ENCODE measurements around the gene KCNE5. TPM values are rescaled to one million over a fixed set of nuclear protein-coding genes. Genes with fewer than 3 reads are reported as not detected.
"Not testable (repeated sequence)": the region's sequence is repeated elsewhere in the genome, so short reads cannot be mapped to it uniquely, and the experiment has no call there.

KCNE5 gene
- total RNA-seq (1 to 10 TPM; 4.3 to 9.1 TPM), polyA plus RNA-seq (ENCODE audit: insufficient read length in 2 of 2) (10 to 100 TPM; 45.5 to 67.8 TPM)
- long read RNA-seq, donor 1, transcript KCNE5-201 (1 exons, 1,473 nt), result major isoform, 41 of 41 reads
- long read RNA-seq, donor 1, partial matches to known transcripts, result 0 of 41 reads
- long read RNA-seq, donor 1, other reads (novel, unspliced or antisense), result 0 of 41 reads
- long read RNA-seq, donor 2, transcript KCNE5-201 (1 exons, 1,473 nt), result major isoform, 53 of 53 reads
- long read RNA-seq, donor 2, partial matches to known transcripts, result 0 of 53 reads
- long read RNA-seq, donor 2, other reads (novel, unspliced or antisense), result 0 of 53 reads
- long read RNA-seq, donor 3, transcript KCNE5-201 (1 exons, 1,473 nt), result major isoform, 33 of 33 reads
- long read RNA-seq, donor 3, partial matches to known transcripts, result 0 of 33 reads
- long read RNA-seq, donor 3, other reads (novel, unspliced or antisense), result 0 of 33 reads
- long read RNA-seq, donor 4, transcript KCNE5-201 (1 exons, 1,473 nt), result major isoform, 9 of 9 reads
- long read RNA-seq, donor 4, partial matches to known transcripts, result 0 of 9 reads
- long read RNA-seq, donor 4, other reads (novel, unspliced or antisense), result 0 of 9 reads

GRCh38 chrX:109624641-109625616 is at the start of gene KCNE5:
Gene KCNE5, minus strand, starts transcription at chrX:109625172. Its CDS starts 152 bp downstream, at chrX:109625020.
- H3K27me3 ChIP-seq (ENCODE audit: control insufficient read depth, insufficient read depth, low read length), result peaks cover 10% of the 10 kb centered on the region
- no peak within 1 kb of the TSS for H3K4me3 ChIP-seq (ENCODE audit: low read depth, low read length)
- H3K36me3 ChIP-seq (ENCODE audit: control insufficient read depth, insufficient read depth, low read length), result no peaks in the 10 kb centered on the region
- peak in 3 of 6 donors; percentile 35 to 76 (median 71) for DNase-seq (ENCODE audit: low read depth in 4 of 6, low spot score in 6 of 6)
- no peaks in the 10 kb centered on the region for H3K9me3 ChIP-seq (ENCODE audit: control insufficient read depth, insufficient read depth, low read length)
- peaks cover 15% of the 10 kb centered on the region for H3K4me1 ChIP-seq (ENCODE audit: control insufficient read depth, insufficient read depth, low read length)
- peak within 1 kb of the TSS; percentile 35 for H3K27ac ChIP-seq (ENCODE audit: low read depth, low read length)
- 27% methylated on average over 64 of the region's 79 CpGs for WGBS (ENCODE audit: insufficient coverage)

- no peaks in the 10 kb centered on the region for H3K4me1 ChIP-seq (ENCODE audit: control insufficient read depth, insufficient read depth, low read length)
- no peak for DNase-seq (ENCODE audit: low read depth in 4 of 6, low spot score in 6 of 6)
- H3K27ac ChIP-seq (ENCODE audit: low read depth, low read length), result no peak overlapping the region
- H3K36me3 ChIP-seq (ENCODE audit: control insufficient read depth, insufficient read depth, low read length), result peaks cover 4% of the 10 kb centered on the region
- peaks cover 3% of the 10 kb centered on the region for H3K27me3 ChIP-seq (ENCODE audit: control insufficient read depth, insufficient read depth, low read length)
- no peaks in the 10 kb centered on the region for H3K9me3 ChIP-seq (ENCODE audit: control insufficient read depth, insufficient read depth, low read length)
- H3K4me3 ChIP-seq (ENCODE audit: low read depth, low read length), result no peak overlapping the region
Measured at GRCh38 chrX:109672239-109672638, 47.3 kb upstream of the KCNE5 start.

GRCh38 chrX:109671170-109671569 is 46.2 kb upstream of the KCNE5 start:
- H3K27me3 ChIP-seq (ENCODE audit: control insufficient read depth, insufficient read depth, low read length); DNase-seq (ENCODE audit: low read depth in 4 of 6, low spot score in 6 of 6): not testable (repeated sequence)
- 95% methylated on average over 29 of the region's 29 CpGs for WGBS (ENCODE audit: insufficient coverage)

GRCh38 chrX:109667986-109668385 is 43.0 kb upstream of the KCNE5 start:
- no peaks in the 10 kb centered on the region for H3K9me3 ChIP-seq (ENCODE audit: control insufficient read depth, insufficient read depth, low read length)
- no peak for DNase-seq (ENCODE audit: low read depth in 4 of 6, low spot score in 6 of 6)
- peaks cover 4% of the 10 kb centered on the region for H3K36me3 ChIP-seq (ENCODE audit: control insufficient read depth, insufficient read depth, low read length)
- no peaks in the 10 kb centered on the region for H3K4me1 ChIP-seq (ENCODE audit: control insufficient read depth, insufficient read depth, low read length)
- no peak overlapping the region for H3K27ac ChIP-seq (ENCODE audit: low read depth, low read length)
- no peak overlapping the region for H3K4me3 ChIP-seq (ENCODE audit: low read depth, low read length)
- 93% methylated on average over 2 of the region's 5 CpGs for WGBS (ENCODE audit: insufficient coverage)
- H3K27me3 ChIP-seq (ENCODE audit: control insufficient read depth, insufficient read depth, low read length), result peaks cover 6% of the 10 kb centered on the region

More at GRCh38 chrX:109671170-109671569, 46.2 kb upstream of the KCNE5 start:
- not testable (repeated sequence) for H3K4me1 ChIP-seq (ENCODE audit: control insufficient read depth, insufficient read depth, low read length); H3K9me3 ChIP-seq (ENCODE audit: control insufficient read depth, insufficient read depth, low read length); H3K4me3 ChIP-seq (ENCODE audit: low read depth, low read length); H3K36me3 ChIP-seq (ENCODE audit: control insufficient read depth, insufficient read depth, low read length); H3K27ac ChIP-seq (ENCODE audit: low read depth, low read length)

GRCh38 chrX:109660435-109661143 is 35.6 kb upstream of the KCNE5 start:
- no peaks in the 10 kb centered on the region for H3K9me3 ChIP-seq (ENCODE audit: control insufficient read depth, insufficient read depth, low read length)
- no peak for DNase-seq (ENCODE audit: low read depth in 4 of 6, low spot score in 6 of 6)
- no peak overlapping the region for H3K4me3 ChIP-seq (ENCODE audit: low read depth, low read length)
- no peak overlapping the region for H3K27ac ChIP-seq (ENCODE audit: low read depth, low read length)
- H3K4me1 ChIP-seq (ENCODE audit: control insufficient read depth, insufficient read depth, low read length), result no peaks in the 10 kb centered on the region
- WGBS (ENCODE audit: insufficient coverage), result no CpG with 5 or more reads among the region's 2 CpGs
- peaks cover 4% of the 10 kb centered on the region for H3K27me3 ChIP-seq (ENCODE audit: control insufficient read depth, insufficient read depth, low read length)
- no peaks in the 10 kb centered on the region for H3K36me3 ChIP-seq (ENCODE audit: control insufficient read depth, insufficient read depth, low read length)

GRCh38 chrX:109658391-109658790 is 33.4 kb upstream of the KCNE5 start:
- Histone ChIP-seq H3K4me1 (ENCODE audit: control insufficient read depth, insufficient read depth, low read length) (no peaks in the 10 kb centered on the region), H3K27ac (ENCODE audit: low read depth, low read length) (no peak overlapping the region), H3K36me3 (ENCODE audit: control insufficient read depth, insufficient read depth, low read length) (no peaks in the 10 kb centered on the region), H3K9me3 (ENCODE audit: control insufficient read depth, insufficient read depth, low read length) (no peaks in the 10 kb centered on the region), H3K4me3 (ENCODE audit: low read depth, low read length) (no peak overlapping the region), H3K27me3 (ENCODE audit: control insufficient read depth, insufficient read depth, low read length) (no peaks in the 10 kb centered on the region)
- DNase-seq (ENCODE audit: low read depth in 4 of 6, low spot score in 6 of 6), result no peak
- WGBS (ENCODE audit: insufficient coverage), result 100% methylated on average over 1 of the region's 1 CpG

GRCh38 chrX:109657364-109657763 is 32.4 kb upstream of the KCNE5 start:
- H3K36me3 ChIP-seq (ENCODE audit: control insufficient read depth, insufficient read depth, low read length); H3K4me3 ChIP-seq (ENCODE audit: low read depth, low read length); H3K27ac ChIP-seq (ENCODE audit: low read depth, low read length); H3K9me3 ChIP-seq (ENCODE audit: control insufficient read depth, insufficient read depth, low read length); DNase-seq (ENCODE audit: low read depth in 4 of 6, low spot score in 6 of 6); H3K27me3 ChIP-seq (ENCODE audit: control insufficient read depth, insufficient read depth, low read length); H3K4me1 ChIP-seq (ENCODE audit: control insufficient read depth, insufficient read depth, low read length): not testable (repeated sequence)
- WGBS (ENCODE audit: insufficient coverage), result no CpG with 5 or more reads among the region's 4 CpGs

GRCh38 chrX:109656774-109657173 is 31.8 kb upstream of the KCNE5 start:
- H3K4me3 ChIP-seq (ENCODE audit: low read depth, low read length), result no peak overlapping the region
- WGBS (ENCODE audit: insufficient coverage), result no CpG with 5 or more reads among the region's 4 CpGs

More at GRCh38 chrX:109656774-109657173, 31.8 kb upstream of the KCNE5 start:
- no peaks in the 10 kb centered on the region for H3K9me3 ChIP-seq (ENCODE audit: control insufficient read depth, insufficient read depth, low read length)
- no peak for DNase-seq (ENCODE audit: low read depth in 4 of 6, low spot score in 6 of 6)
- no peak overlapping the region for H3K27ac ChIP-seq (ENCODE audit: low read depth, low read length)
- no peaks in the 10 kb centered on the region for H3K27me3 ChIP-seq (ENCODE audit: control insufficient read depth, insufficient read depth, low read length)
- H3K4me1 ChIP-seq (ENCODE audit: control insufficient read depth, insufficient read depth, low read length), result no peaks in the 10 kb centered on the region
- no peaks in the 10 kb centered on the region for H3K36me3 ChIP-seq (ENCODE audit: control insufficient read depth, insufficient read depth, low read length)
